Stimulated activated effector memory CD8-positive, alpha-beta T cell treated with anti-CD3 and anti-CD28 coated beads, Interleukin-12 subunit alpha, Interleukin-12 subunit beta, amount 100 ng/mL, for 72 hours (primary cell): ENCODE data around the gene GRK5.
"Not testable (repeated sequence)": the region's sequence is repeated elsewhere in the genome, so short reads cannot be mapped to it uniquely, and the experiment has no call there.

Source experiments
- ATAC-seq: fragments of 150-1000 bp; cut with Tn5 transposase; 2 replicates; pipeline ENCODE4 v1.10.0; 2021
- DNase-seq, 2 donors: peaks; one replicate each; pipeline ENCODE4 v3.0.0; 2021 to 2022; ENCODE audit warnings: low spot score in 2 of 2
- H3K27ac Mint-ChIP-seq: one replicate; pipeline ENCODE4 v1.8.0; 2022; ENCODE audit warnings: mild to moderate bottlenecking, mixed read lengths
- H3K36me3 Mint-ChIP-seq: one replicate; pipeline ENCODE4 v1.8.0; 2022; ENCODE audit warnings: mild to moderate bottlenecking, mixed read lengths
- H3K4me1 Mint-ChIP-seq: one replicate; pipeline ENCODE4 v1.8.0; 2022; ENCODE audit warnings: mixed read lengths
- H3K4me3 Mint-ChIP-seq: one replicate; pipeline ENCODE4 v1.8.0; 2022; ENCODE audit warnings: mild to moderate bottlenecking, mixed read lengths
- H3K9me3 Mint-ChIP-seq: one replicate; pipeline ENCODE4 v1.8.0; 2022; ENCODE audit warnings: mixed read lengths

GRK5 gene

DNA sequence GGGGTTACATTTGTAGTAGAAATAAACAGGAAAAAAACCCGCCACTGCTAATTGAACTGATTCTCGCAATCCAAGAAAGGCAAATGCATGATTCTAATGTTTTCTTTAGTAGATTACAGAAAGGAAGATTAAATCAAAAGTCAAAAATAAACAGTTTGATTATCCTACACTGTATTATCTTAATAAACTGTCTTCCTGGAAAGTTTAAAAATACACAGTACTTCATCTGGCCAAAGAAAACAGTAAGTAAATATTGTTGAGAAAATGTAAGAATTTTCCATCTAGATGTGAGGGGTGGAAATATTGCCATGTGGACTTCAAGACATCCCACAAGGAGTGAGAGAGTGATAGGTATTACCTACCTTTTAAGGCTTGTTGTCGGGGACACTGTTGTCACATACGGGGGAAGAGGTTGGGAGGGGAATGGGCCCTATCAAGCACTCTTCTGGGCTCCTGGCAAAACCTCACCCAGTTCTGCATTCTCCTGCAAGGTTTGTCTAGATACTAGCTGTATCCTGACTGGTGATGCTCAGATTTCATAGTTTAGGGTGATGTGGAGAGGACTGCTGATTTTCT, 17.8 kb downstream of the GRK5 start:
- Mint-ChIP-seq H3K27ac (no peak overlapping the region), H3K4me3 (no peak overlapping the region), H3K4me1 (peaks cover 26% of the 10 kb centered on the region), H3K9me3 (no peaks in the 10 kb centered on the region), H3K36me3 (no peaks in the 10 kb centered on the region)
- ATAC-seq (no peak), DNase-seq (no peak)

DNA sequence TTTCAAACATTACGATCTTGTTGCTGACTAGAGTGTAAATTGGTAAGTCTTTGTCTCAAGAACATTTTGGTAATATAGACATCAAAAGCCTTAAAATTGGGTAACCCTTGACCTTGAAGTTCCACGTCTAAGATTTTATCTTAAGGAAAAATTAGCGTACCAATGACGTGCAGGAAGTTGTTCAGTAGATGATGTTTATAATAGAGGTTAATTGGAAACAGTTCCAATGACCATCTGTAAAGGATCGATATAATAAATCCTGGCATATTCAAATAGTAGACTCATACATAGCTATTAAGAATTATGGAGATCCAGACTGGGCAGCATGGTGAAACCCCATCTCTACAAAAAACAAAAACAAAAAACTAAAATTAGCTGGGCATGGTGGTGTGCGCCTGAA, 20.5 kb downstream of the GRK5 start:
- DNase-seq (no peak), ATAC-seq (no peak)
- no peaks in the 10 kb centered on the region for H3K9me3 Mint-ChIP-seq
- H3K4me1 Mint-ChIP-seq: peaks cover 18% of the 10 kb centered on the region
- H3K36me3 Mint-ChIP-seq: no peaks in the 10 kb centered on the region
- H3K4me3 Mint-ChIP-seq: no peak overlapping the region
- H3K27ac Mint-ChIP-seq: no peak overlapping the region

DNA sequence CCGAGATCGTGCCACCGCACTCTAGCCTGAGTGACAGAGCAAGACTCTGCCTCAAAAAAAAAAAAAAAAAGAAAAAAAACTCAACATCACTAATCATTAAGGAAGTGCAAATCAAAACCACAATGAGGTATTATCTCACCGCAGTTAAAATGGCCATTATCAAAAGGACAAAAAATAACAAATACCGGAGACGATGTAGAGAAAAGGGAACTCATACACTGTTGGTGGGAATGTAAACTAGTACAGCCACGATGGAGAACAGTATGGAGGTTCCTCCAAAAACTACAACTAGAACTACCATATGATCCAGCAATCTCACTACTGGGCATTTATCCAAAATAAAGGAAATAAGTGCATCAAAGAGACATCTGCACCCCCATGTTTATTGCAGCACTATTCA, 24.3 kb downstream of the GRK5 start:
- peaks cover 36% of the 10 kb centered on the region for H3K4me1 Mint-ChIP-seq

DNA sequence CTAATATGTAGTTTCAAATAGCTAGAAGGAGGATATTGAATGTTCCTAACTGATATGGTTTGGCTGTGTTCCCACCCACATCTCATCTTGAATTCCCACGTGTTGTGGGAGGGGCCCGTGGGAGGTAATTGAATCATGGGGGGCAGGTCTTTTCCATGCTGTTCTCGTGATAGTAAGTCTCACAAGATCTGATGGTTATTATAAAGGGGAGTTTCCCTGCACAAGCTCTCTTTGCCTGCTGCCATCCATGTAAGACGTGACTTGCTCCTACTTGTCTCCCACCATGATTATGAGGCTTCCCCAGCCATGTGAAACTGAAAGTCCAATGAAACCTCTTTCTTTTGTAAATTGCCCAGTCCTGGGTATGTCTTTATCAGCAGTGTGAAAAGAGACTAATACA, 25.1 kb downstream of the GRK5 start:
- Mint-ChIP-seq H3K4me3 (peak overlapping the region; percentile 45), H3K27ac (peak overlapping the region; percentile 77), H3K4me1 (peaks cover 43% of the 10 kb centered on the region)
- not testable (repeated sequence) for H3K36me3 Mint-ChIP-seq, H3K9me3 Mint-ChIP-seq, ATAC-seq, DNase-seq

More for the DNA sequence above, 24.3 kb downstream of the GRK5 start:
- DNase-seq: no peak
- no peaks in the 10 kb centered on the region for H3K36me3 Mint-ChIP-seq
- no peaks in the 10 kb centered on the region for H3K9me3 Mint-ChIP-seq
- ATAC-seq: no peak
- H3K4me3 Mint-ChIP-seq: no peak overlapping the region
- peak overlapping the region; percentile 77 for H3K27ac Mint-ChIP-seq

DNA sequence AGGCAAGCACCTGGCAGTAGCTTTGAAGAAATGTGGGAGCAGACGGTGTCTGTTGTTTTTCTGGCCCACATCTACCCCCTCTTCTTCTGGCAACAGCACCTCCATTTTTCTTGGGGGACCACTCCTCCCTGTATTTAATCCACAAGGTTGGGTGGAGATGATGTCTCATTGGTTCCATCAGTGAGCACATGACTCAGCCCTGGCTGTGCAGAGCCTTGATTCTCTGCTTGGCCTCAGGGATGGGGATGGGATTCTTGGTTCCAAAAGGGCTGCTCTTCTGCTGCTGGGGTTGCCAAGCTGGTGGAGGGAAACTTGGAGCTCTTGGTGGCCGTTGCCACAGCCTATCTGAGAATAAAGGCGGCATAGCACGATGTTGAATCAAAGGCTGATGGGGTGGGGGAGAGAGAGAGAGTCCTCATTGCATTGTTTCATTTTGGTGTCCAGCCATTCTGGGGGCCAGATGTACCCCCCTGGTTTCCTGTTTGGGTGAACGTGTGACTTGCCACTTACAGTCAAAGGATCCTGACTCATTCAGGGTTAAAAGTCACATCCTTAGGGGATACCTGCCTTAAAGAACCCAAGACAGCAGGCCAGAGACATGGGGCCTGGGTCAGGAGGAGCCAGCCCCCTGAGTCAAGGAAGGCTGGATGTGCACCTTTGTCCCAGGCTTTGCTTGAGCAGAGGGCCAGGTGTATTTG, 25.9 kb downstream of the GRK5 start:
- ATAC-seq (peak; percentile 90), DNase-seq (peak in 1 of 2 donors; percentile 54)
- peak overlapping the region; percentile 45 for H3K4me3 Mint-ChIP-seq
- peaks cover 51% of the 10 kb centered on the region for H3K4me1 Mint-ChIP-seq
- no peaks in the 10 kb centered on the region for H3K9me3 Mint-ChIP-seq
- no peaks in the 10 kb centered on the region for H3K36me3 Mint-ChIP-seq
- H3K27ac Mint-ChIP-seq: peak overlapping the region; percentile 77

DNA sequence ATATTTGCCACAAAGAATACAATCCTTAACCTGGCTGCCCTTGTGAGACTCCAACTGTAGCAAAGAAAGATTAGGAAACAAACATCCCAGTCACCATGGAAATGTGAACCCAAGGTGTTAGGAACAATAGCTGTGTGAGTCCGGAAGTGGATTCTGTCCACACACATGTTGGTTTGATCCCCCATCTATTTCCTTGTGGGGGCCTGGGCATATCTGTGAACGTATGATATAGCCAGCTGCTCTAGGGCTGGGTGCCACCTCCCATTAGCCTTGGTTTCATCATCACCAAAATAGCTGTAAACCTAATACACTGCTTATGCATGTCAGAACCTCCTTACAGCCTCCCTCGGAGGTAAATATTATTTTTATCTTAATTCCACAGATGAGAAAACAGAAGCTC, 26.4 kb downstream of the GRK5 start:
- Mint-ChIP-seq H3K4me1 (peaks cover 51% of the 10 kb centered on the region), H3K36me3 (no peaks in the 10 kb centered on the region), H3K27ac (peak overlapping the region; percentile 77), H3K4me3 (peak overlapping the region; percentile 45), H3K9me3 (no peaks in the 10 kb centered on the region)
- ATAC-seq (no peak), DNase-seq (no peak)

DNA sequence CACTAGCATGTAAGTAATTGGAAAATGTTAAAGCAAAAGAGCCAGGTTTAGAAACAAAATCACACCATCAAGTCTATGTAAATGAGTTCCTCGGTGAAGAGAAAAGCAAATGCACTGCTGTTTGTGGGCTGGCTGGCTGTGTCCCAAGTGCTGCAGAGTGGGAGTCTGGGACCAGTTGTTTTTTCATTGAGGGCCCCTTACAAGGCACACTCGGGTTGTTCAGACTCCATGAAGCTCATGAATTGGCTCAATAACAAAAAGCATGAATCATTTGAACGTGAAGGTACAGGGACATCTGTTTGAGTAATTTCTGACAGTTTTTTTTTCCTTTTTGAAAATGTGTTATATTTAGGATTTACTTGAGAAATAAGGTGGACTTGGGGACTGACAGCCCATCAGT, 28.0 kb downstream of the GRK5 start:
- Mint-ChIP-seq H3K9me3 (no peaks in the 10 kb centered on the region), H3K27ac (peak overlapping the region; percentile 40), H3K4me1 (peaks cover 44% of the 10 kb centered on the region), H3K36me3 (no peaks in the 10 kb centered on the region), H3K4me3 (no peak overlapping the region)
- DNase-seq (no peak), ATAC-seq (peak; percentile 42)

DNA sequence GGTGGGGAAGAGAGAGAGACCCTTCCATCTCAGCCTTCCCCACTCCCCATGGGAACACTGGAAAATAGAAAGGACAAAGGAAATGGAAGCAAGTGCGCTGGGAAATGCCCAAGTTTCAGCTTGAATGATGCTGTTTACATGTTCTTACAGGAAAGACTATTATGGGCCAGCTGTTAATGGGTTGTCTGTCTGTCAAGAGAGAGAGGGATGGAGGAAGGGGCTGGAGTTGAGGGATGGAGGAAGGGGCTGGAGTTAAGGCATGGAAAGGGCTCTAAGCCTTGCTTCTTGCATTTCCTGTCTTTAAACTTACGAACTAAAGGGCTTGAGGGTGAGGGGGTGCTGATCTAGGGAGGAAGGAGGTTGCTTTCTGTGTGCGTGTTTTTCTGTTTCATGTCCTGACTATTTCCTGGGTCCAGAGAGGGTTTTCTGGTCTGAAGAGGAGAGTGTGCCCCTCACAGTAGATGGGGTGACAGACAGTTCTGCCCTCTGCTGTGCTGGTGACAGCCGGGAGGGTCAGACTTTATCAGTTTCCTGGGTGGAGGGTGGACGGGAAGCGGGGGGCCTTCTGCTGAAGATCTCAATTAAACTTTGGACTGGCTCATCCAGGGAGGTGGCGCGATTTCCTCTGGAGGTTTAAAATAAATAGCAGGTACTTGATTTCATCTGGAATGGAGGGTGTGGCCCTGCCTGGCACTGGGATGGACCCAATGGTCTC, 30.5 kb downstream of the GRK5 start:
- no peaks in the 10 kb centered on the region for H3K36me3 Mint-ChIP-seq
- no peaks in the 10 kb centered on the region for H3K9me3 Mint-ChIP-seq
- DNase-seq: no peak
- H3K27ac Mint-ChIP-seq: peak overlapping the region; percentile 58
- H3K4me1 Mint-ChIP-seq: peaks cover 42% of the 10 kb centered on the region
- no peak for ATAC-seq
- H3K4me3 Mint-ChIP-seq: no peak overlapping the region

DNA sequence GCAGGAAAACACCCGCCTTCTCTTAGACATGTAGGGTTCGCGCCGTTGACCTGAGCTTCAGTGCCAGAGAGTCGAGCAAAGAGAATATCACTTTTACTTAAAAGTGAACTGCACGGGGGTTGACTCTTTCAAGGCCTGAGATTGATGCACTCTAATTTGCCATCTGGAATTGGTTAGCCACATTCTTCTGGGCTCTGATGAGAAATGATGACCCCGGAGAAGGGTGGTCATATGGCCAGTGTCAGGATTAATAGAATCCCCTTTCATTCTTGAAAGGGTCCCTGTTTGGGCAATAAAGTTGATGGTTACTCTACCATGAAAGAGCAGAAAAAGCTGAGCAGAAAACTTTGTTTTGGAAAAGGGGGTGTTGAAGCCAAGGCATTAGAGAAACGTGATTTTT, 31.2 kb downstream of the GRK5 start:
- Mint-ChIP-seq H3K4me3 (no peak overlapping the region), H3K36me3 (no peaks in the 10 kb centered on the region), H3K9me3 (no peaks in the 10 kb centered on the region), H3K4me1 (peaks cover 40% of the 10 kb centered on the region), H3K27ac (peak overlapping the region; percentile 58)
- no peak for DNase-seq
- ATAC-seq: no peak

DNA sequence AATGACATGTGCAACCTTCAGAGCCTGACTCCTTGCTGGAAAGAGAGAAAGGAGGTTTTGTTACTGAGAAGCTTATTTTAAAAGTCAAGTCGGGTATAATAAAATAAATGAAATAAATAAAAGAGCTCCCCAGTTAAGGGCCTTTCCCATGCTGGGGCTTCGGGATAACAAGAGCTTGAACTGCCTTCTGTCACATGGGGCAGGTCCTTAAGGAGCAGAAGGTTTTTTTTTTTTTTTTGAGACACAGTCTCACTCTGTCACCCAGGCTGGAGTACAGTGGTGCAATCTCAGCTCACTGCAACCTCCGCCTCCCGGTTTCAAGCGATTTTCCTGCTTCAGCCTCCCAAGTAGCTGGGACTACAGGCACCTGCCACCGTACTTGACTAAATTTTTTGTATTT, 31.6 kb downstream of the GRK5 start:
- peaks cover 39% of the 10 kb centered on the region for H3K4me1 Mint-ChIP-seq
- not testable (repeated sequence) for H3K36me3 Mint-ChIP-seq, DNase-seq, H3K9me3 Mint-ChIP-seq, H3K4me3 Mint-ChIP-seq, H3K27ac Mint-ChIP-seq, ATAC-seq

DNA sequence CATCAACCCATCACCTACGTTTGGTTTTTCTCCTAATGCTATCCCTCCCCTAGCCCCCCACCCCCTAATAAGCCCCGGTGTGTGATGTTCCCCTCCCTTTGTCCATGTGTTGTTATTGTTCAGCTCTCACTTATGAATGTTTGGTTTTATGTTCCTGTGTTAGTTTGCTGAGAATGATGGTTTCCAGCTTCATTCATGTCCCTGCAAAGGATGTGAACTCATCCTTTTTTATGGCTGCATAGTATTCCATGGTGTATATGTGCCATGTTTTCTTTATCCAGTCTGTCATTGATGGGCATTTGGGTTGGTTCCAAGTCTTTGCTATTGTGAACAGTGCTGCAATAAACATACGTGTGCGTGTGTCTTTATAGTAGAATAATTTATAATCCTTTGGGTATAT, 32.3 kb downstream of the GRK5 start:
- H3K36me3 Mint-ChIP-seq, H3K4me3 Mint-ChIP-seq, ATAC-seq, H3K9me3 Mint-ChIP-seq, H3K27ac Mint-ChIP-seq, DNase-seq: not testable (repeated sequence)
- H3K4me1 Mint-ChIP-seq: peaks cover 39% of the 10 kb centered on the region

DNA sequence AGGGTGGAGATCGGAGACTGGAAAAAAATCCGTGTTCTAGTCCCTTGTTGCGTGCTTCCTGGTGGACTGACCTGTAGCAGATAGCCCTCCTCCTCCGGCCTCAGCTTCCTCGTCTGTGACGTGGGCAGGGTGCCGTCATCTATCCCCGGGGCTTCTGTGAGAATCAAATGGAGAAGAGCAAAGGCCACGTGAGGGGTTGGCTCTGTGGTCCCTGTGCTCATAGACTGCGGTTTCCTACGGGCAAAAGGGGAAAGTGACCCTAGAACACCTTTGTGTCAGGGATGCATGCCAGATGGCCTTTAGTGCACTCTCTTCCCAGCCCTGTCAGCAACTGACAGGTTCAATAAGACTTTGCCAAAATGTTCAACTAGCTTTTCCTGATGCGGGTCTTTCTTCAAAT, 33.7 kb downstream of the GRK5 start:
- DNase-seq: no peak
- ATAC-seq: no peak
- no peak overlapping the region for H3K4me3 Mint-ChIP-seq
- no peaks in the 10 kb centered on the region for H3K9me3 Mint-ChIP-seq
- no peaks in the 10 kb centered on the region for H3K36me3 Mint-ChIP-seq
- peaks cover 32% of the 10 kb centered on the region for H3K4me1 Mint-ChIP-seq
- no peak overlapping the region for H3K27ac Mint-ChIP-seq

DNA sequence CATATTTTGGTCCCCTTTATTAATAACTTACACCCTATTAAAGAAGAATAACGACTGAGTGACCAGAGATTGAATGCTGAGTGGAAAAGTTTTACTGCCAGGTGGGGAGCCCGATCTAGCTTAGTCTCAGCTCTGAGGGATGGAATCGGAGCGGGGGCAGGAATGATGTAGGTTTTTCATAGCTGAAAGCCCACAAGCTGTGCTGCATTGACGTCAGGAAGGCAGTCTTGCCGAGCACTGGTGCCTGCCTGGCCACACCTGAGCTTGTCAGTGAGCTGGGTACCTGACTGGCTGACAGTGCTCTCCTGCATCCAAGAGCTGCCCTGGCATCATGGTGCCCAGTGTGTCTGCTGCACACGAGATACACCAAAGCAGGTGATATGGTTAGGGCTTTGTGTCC, 34.8 kb downstream of the GRK5 start:
- no peaks in the 10 kb centered on the region for H3K36me3 Mint-ChIP-seq
- no peak overlapping the region for H3K4me3 Mint-ChIP-seq
- peaks cover 28% of the 10 kb centered on the region for H3K4me1 Mint-ChIP-seq
- ATAC-seq (no peak), DNase-seq (no peak)
- no peak overlapping the region for H3K27ac Mint-ChIP-seq
- no peaks in the 10 kb centered on the region for H3K9me3 Mint-ChIP-seq

DNA sequence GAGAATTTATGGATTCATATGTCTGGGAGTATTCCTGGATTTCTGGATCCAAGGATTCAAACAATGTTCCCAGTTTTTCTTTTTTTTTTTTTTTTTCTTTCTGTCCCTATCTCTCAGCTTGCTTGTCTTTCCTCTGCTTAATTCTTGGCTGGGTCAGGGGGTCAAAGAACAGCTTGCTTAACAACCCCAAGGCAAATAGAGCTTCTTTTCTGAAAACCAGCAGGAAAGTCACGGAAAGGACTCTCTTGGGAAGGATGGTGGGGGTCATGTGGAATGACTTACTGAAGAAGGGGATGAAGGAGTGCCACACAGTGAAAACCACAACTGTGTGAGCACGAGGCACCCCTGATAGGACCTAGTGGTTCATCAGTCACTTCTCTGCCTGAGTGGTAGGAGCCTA, 36.1 kb downstream of the GRK5 start:
- H3K4me3 Mint-ChIP-seq: no peak overlapping the region

DNA sequence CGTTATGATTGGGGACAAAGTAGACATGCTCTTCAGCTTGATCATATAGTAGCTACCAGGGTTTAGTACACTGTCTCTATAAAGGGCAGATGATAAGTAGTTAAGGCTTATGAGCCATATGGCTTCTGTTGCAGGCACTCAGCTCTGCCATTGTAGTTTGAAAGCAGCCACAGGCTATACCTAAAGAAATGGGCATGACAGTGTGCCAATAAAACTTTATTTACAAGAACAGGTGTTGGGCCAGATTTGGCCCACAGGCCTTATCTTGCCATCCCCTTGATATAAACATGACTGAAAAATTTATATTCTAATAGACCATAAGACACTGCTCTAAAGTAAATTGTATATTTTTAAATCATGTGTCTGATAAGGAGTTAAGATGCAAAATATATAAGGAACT, 36.6 kb downstream of the GRK5 start:
- Mint-ChIP-seq H3K4me1 (peaks cover 17% of the 10 kb centered on the region), H3K4me3 (no peak overlapping the region), H3K9me3 (no peaks in the 10 kb centered on the region), H3K36me3 (no peaks in the 10 kb centered on the region), H3K27ac (no peak overlapping the region)
- ATAC-seq (no peak), DNase-seq (no peak)

More for the DNA sequence above, 36.1 kb downstream of the GRK5 start:
- H3K36me3 Mint-ChIP-seq: no peaks in the 10 kb centered on the region
- H3K9me3 Mint-ChIP-seq: no peaks in the 10 kb centered on the region
- DNase-seq (no peak), ATAC-seq (no peak)
- peaks cover 17% of the 10 kb centered on the region for H3K4me1 Mint-ChIP-seq
- no peak overlapping the region for H3K27ac Mint-ChIP-seq

DNA sequence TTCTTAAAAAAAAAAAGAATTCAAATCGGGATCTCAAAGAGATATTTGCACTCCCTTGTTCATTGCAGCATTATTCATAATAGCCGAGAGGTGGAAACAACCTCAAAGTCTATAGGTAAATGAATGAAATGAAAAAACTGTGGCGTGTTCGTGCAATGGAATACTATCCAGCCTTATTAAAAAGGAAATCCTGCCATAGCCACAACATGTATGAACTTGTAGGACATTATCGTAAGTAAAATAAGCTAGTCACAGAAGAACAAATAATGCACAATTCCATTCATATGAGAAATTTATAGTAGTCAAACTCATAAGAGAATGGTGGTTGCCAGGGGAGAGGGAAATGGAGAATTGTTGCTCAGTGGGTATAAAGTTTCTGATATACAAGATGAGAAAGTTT, 37.9 kb downstream of the GRK5 start:
- H3K27ac Mint-ChIP-seq: no peak overlapping the region
- peaks cover 17% of the 10 kb centered on the region for H3K4me1 Mint-ChIP-seq
- no peaks in the 10 kb centered on the region for H3K36me3 Mint-ChIP-seq
- no peak for ATAC-seq
- no peaks in the 10 kb centered on the region for H3K9me3 Mint-ChIP-seq
- H3K4me3 Mint-ChIP-seq: no peak overlapping the region
- DNase-seq: no peak
